Mucosa of descending colon (tissue), 3 donors: Measurements from ENCODE around the gene GCGR. TPM values are rescaled to one million over a fixed set of nuclear protein-coding genes. Genes with fewer than 3 reads are reported as not detected.

Experiments
- ATAC-seq: fragments of 200-7000 bp; cut with Tn5 transposase; one replicate; pipeline ENCODE4 v1.9.1; 2020; ENCODE audit warnings: mild to moderate bottlenecking, moderate library complexity
- DNase-seq, 3 donors: peaks; one replicate each; pipeline ENCODE4 v3.0.0-alpha.2; 2020
- H3K36me3 ChIP-seq: fragments of 200-600 bp; one replicate; pipeline ENCODE4 v1.8.0; 2021; ENCODE audit warnings: low read depth, mild to moderate bottlenecking
- H3K4me1 ChIP-seq: fragments of 200-600 bp; one replicate; pipeline ENCODE4 v1.8.0; 2021; ENCODE audit warnings: low read depth, mild to moderate bottlenecking
- H3K4me3 ChIP-seq: fragments of 200-600 bp; one replicate; pipeline ENCODE4 v1.8.0; 2021; ENCODE audit warnings: mild to moderate bottlenecking
- H3K9me3 ChIP-seq: fragments of 200-600 bp; one replicate; pipeline ENCODE4 v1.8.0; 2021; ENCODE audit warnings: mild to moderate bottlenecking
- intact Hi-C, 2 donors: fragments of 100-400 bp; cut with DNase I in 1 of 2; cut with micrococcal nuclease in 1 of 2; formaldehyde crosslinking; loops; one replicate each; pipeline versions ENCODE4 v1.11.0 to v1.11.1; 2022; cut with DNase I, micrococcal nuclease
- total RNA-seq, 3 donors: library from RNA; stranded (reverse); fragmentation: NEBNext Ultra II Directional in 2 of 3; extraction: Animal tissue kit (Norgen Biotek cat#: 25700) in 2 of 3; gene quantifications; one replicate each; pipeline versions ENCODE4 v1.2.1 to v1.2.4, GENCODE V29; 2021 to 2023
- TF ChIP-seq, protein P1 (sequence below): fragments of 200-600 bp; IDR thresholded peaks from one replicate; pipeline ENCODE4 v1.8.0; 2022; ENCODE audit warnings: antibody characterized with exemption, mild to moderate bottlenecking
- donor health status: DM: no; HTN: no; CAD: no; lungs with moderate emphysema.
- donor health status: DM: no; HTN: no; CAD: no.
- donor health status: DM: no; HTN: yes; CAD: no.

GCGR gene
- total RNA-seq, 3 donors from 2014 or later, result 0.22 to 0.98 (median 0.43) TPM

DNA sequence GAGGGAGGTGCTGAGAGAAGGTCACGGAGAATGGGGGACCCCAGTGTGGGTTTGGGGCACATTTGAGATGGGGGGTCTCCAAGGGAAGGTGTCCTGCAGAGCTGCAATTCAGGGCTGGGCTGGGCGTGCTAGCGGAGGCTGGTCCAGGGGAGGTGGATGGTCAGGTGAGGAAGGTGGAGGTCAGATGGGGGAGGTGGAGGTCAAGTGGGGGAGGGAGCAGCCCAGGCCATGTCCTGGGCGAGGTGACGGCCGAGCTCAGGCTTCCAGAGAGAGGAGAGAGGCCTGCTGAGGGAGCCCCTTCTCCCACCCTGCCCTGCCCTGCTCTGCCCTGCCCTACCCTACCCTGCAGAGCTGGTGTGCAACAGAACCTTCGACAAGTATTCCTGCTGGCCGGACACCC, 6.5 kb downstream of the GCGR start:
- DNase-seq, result no peak
- no peak for ATAC-seq
- Histone ChIP-seq H3K9me3 (no peaks in the 10 kb centered on the region), H3K36me3 (no peaks in the 10 kb centered on the region), H3K4me1 (peaks cover 6% of the 10 kb centered on the region), H3K4me3 (no peak overlapping the region)
- TF ChIP-seq, protein P1, sequence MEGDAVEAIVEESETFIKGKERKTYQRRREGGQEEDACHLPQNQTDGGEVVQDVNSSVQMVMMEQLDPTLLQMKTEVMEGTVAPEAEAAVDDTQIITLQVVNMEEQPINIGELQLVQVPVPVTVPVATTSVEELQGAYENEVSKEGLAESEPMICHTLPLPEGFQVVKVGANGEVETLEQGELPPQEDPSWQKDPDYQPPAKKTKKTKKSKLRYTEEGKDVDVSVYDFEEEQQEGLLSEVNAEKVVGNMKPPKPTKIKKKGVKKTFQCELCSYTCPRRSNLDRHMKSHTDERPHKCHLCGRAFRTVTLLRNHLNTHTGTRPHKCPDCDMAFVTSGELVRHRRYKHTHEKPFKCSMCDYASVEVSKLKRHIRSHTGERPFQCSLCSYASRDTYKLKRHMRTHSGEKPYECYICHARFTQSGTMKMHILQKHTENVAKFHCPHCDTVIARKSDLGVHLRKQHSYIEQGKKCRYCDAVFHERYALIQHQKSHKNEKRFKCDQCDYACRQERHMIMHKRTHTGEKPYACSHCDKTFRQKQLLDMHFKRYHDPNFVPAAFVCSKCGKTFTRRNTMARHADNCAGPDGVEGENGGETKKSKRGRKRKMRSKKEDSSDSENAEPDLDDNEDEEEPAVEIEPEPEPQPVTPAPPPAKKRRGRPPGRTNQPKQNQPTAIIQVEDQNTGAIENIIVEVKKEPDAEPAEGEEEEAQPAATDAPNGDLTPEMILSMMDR, result no peak
- intact Hi-C loops, result no loop called here

DNA sequence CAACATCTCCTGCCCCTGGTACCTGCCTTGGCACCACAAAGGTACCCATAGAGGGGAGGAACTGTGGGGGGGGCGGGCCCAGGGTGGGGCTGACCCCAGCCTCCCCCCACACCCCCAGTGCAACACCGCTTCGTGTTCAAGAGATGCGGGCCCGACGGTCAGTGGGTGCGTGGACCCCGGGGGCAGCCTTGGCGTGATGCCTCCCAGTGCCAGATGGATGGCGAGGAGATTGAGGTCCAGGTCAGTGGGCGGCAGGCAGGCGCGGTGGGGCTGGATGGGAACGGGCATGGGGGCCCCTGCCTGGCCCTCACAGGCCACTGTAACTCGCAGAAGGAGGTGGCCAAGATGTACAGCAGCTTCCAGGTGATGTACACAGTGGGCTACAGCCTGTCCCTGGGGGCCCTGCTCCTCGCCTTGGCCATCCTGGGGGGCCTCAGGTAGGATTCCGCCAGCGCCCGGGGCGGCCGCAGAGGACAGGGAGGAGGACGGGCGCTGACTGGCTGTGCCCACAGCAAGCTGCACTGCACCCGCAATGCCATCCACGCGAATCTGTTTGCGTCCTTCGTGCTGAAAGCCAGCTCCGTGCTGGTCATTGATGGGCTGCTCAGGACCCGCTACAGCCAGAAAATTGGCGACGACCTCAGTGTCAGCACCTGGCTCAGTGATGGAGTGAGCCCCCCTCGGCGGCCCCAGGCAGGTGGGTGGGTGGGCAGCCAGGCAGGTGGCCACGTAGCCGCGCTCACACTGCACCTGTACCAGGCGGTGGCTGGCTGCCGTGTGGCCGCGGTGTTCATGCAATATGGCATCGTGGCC, 7.1 kb downstream of the GCGR start:
- peaks cover 8% of the 10 kb centered on the region for H3K4me1 ChIP-seq
- DNase-seq (no peak), ATAC-seq (no peak)
- TF ChIP-seq, protein P1, result no peak
- intact Hi-C loops, result no loop called here
- H3K36me3 ChIP-seq, result no peaks in the 10 kb centered on the region
- H3K4me3 ChIP-seq, result no peak overlapping the region
- H3K9me3 ChIP-seq, result no peaks in the 10 kb centered on the region

DNA sequence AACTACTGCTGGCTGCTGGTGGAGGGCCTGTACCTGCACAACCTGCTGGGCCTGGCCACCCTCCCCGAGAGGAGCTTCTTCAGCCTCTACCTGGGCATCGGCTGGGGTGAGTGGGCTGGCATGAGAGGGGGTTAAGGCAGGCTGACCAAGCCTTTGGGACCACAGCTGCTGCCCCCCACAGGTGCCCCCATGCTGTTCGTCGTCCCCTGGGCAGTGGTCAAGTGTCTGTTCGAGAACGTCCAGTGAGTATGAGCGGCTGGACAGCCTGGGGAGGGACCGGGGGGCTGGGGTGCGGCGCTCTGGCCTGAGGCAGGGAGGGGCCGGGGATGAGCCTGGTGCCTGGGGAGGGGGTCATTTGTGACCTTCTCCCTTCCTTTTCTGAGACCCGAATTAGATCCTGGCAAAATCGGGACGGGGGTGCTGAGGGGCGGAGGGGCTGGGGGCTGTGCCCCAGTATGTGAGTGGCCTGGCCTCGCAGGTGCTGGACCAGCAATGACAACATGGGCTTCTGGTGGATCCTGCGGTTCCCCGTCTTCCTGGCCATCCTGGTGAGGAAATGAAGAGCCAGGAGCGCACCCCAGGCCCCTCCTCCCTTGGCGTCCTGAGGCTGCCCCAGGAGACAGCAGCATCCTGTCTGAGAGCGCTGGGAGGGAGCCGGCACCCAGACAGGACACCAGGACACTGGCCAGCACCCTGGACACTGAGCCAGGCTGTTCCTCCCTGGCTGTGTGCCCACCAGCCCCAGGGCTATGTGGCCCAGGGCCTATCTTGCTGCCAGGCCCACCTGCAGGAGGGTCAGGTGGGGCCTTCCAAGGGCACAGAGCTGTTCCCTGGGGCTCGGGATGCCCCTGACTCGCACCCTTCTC, 8.0 kb downstream of the GCGR start:
- intact Hi-C loops, result no loop called here

DNA sequence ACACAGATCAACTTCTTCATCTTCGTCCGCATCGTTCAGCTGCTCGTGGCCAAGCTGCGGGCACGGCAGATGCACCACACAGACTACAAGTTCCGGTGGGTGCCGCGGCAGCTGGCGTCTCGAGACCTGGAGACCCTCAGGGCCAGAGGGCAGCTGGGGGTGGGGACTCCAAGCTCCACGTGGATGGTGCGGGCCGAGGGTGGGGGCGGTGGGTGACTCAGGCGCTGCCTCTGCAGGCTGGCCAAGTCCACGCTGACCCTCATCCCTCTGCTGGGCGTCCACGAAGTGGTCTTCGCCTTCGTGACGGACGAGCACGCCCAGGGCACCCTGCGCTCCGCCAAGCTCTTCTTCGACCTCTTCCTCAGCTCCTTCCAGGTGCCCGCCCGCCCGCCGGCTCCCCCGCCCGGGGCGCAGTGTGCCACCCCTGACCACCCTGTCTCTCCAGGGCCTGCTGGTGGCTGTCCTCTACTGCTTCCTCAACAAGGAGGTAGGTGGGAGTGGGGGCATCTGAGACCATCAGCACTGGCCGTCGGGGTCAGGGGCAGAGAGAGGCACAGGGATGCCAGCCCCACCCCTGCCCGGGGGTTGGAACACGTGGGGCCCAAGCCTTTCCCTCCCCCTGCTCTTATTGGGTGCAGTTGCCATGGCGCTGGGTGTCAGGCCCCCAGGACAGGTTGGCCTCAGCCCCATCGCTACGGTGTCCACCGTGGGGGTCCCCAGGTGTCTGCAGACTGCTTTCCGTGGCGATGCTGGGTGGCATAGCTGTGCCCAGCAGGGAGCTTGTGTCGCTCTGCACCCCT, 8.8 kb downstream of the GCGR start:
- Histone ChIP-seq H3K4me1 (peaks cover 8% of the 10 kb centered on the region), H3K4me3 (no peak overlapping the region), H3K36me3 (no peaks in the 10 kb centered on the region), H3K9me3 (no peaks in the 10 kb centered on the region)
- ATAC-seq (no peak), DNase-seq (no peak)
- intact Hi-C loops, result no loop called here
- TF ChIP-seq, protein P1, result no peak

More for the DNA sequence above, 8.0 kb downstream of the GCGR start:
- Histone ChIP-seq H3K9me3 (no peaks in the 10 kb centered on the region), H3K4me3 (no peak overlapping the region), H3K4me1 (peaks cover 8% of the 10 kb centered on the region), H3K36me3 (no peaks in the 10 kb centered on the region)
- TF ChIP-seq, protein P1, result no peak
- DNase-seq (no peak), ATAC-seq (no peak)

DNA sequence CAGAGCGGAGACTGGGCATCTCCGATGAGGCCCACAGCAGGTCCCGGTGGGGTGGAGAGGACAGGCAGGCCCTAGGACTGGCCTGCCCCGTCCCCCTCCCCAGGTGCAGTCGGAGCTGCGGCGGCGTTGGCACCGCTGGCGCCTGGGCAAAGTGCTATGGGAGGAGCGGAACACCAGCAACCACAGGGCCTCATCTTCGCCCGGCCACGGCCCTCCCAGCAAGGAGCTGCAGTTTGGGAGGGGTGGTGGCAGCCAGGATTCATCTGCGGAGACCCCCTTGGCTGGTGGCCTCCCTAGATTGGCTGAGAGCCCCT, 9.4 kb downstream of the GCGR start:
- no peaks in the 10 kb centered on the region for H3K9me3 ChIP-seq
- ATAC-seq (no peak), DNase-seq (no peak)
- intact Hi-C loops, result no loop called here
- H3K4me1 ChIP-seq, result peaks cover 8% of the 10 kb centered on the region
- no peaks in the 10 kb centered on the region for H3K36me3 ChIP-seq
- TF ChIP-seq, protein P1, result no peak
- no peak overlapping the region for H3K4me3 ChIP-seq
